Transverse colon (tissue), 4 donors: ENCODE data around the gene MED23. TPM values are rescaled to one million over a fixed set of nuclear protein-coding genes. Genes with fewer than 3 reads are reported as not detected.

Experiments
- DNase-seq: peaks from one replicate; pipeline ENCODE4 v3.0.0-alpha.2; 2019
- H3K27ac ChIP-seq, 4 donors: fragments of 200-600 bp; sonication (generic); 2 replicates each; pipeline ENCODE4 v1.5.1; 2016 to 2018; ENCODE audit warnings: inconsistent platforms in 4 of 4
- H3K27me3 ChIP-seq: fragments of 200-600 bp; sonication (generic); 2 replicates; pipeline ENCODE4 v1.5.1; 2017; ENCODE audit warnings: inconsistent platforms
- H3K36me3 ChIP-seq, 4 donors: fragments of 200-600 bp; sonication (generic); 2 replicates each; pipeline ENCODE4 v1.5.1; 2017 to 2019; ENCODE audit warnings: inconsistent platforms in 4 of 4
- H3K4me1 ChIP-seq, 4 donors: fragments of 200-600 bp; sonication (generic); 2 replicates each; pipeline ENCODE4 v1.5.1; 2017 to 2020; ENCODE audit warnings: inconsistent platforms in 4 of 4
- H3K4me3 ChIP-seq, 4 donors: fragments of 200-600 bp; sonication (generic); 1 replicate in 1 of 4; 2 replicates in 3 of 4; pipeline versions ENCODE4 v1.5.1 to v1.6.1; 2017 to 2019; ENCODE audit warnings: inconsistent platforms in 4 of 4
- H3K9me3 ChIP-seq, 2 donors: fragments of 200-600 bp; sonication (generic); 2 replicates each; pipeline ENCODE4 v1.5.1; 2017 to 2019; ENCODE audit warnings: inconsistent platforms in 2 of 2
- CTCF ChIP-seq, 5 experiments: fragments of 200-600 bp in 3 of 5; fragments of 450-650 bp in 2 of 5; sonication (generic) in 3 of 5; IDR thresholded peaks; 1 replicate in 2 of 5; 2 replicates in 3 of 5; pipeline ENCODE4 v1.5.1; 2016 to 2017; ENCODE audit warnings: antibody characterized with exemption in 5 of 5, inconsistent platforms in 3 of 5, mild to moderate bottlenecking in 2 of 5, moderate library complexity in 1 of 5
- EP300 ChIP-seq: sonication (generic); formaldehyde crosslinking; IDR thresholded peaks from one replicate; pipeline ENCODE4 v1.6.1; 2017; ENCODE audit warnings: antibody characterized with exemption, low read depth
- POLR2A ChIP-seq: fragments of 450-650 bp; IDR thresholded peaks from one replicate; pipeline ENCODE4 v1.6.1; 2016; ENCODE audit warnings: antibody characterized with exemption, mild to moderate bottlenecking, moderate library complexity
- POLR2AphosphoS5 ChIP-seq, 3 donors: sonication (generic); formaldehyde crosslinking; IDR thresholded peaks; one replicate each; pipeline ENCODE4 v1.6.1; 2016; ENCODE audit warnings: antibody characterized with exemption in 3 of 3
- WGBS, 2 donors: methylation state at CpG; one replicate each; pipeline ENCODE4 v1.1.5; 2018; ENCODE audit warnings: low coverage in 1 of 2; 5-methylcytosine and 5-hydroxymethylcytosine counted together
- in situ Hi-C, 4 donors: fragments of 200-750 bp; cut with MboI; loops; one replicate each; pipeline versions ENCODE4 v1.15.0 to v1.15.1; 2017; ENCODE audit warnings: low sequenced_read_pairs in 3 of 4, low pct_ligation_motif_present in 1 of 4, low pct_unique_long_range_greater_than_20kb in 1 of 4
- intact Hi-C: fragments of 100-400 bp; cut with DNase I; formaldehyde crosslinking; loops from one replicate; pipeline ENCODE4 v1.15.1; 2023; ENCODE audit warnings: low total_unique reads
- total RNA-seq, 4 donors: library from RNA; depleted of rRNA; stranded (reverse); fragments of >200 nt; gene quantifications; one replicate each; pipeline ENCODE4 v1.1.0, GENCODE V29; 2016

MED23 gene
- total RNA-seq, 4 donors from 2014 or later, result 11.6 to 47.6 (median 37.9) TPM

GRCh38 chr6:131643855-131644460 lies 15.9 kb upstream of the MED23 start:
- WGBS, 2 donors, result 27 to 46% methylated on average over 2 of the region's 2 CpGs
- Histone ChIP-seq H3K27ac (peak overlapping the region in 3 of 4 donors; percentile 6 to 59 (median 9)), H3K36me3 (no peaks in the 10 kb centered on the region), H3K4me1 (peaks cover 0 to 34% (median 13%) of the 10 kb centered on the region in 4 donors), H3K4me3 (no peak overlapping the region), H3K9me3 (no peaks in the 10 kb centered on the region), H3K27me3 (no peaks in the 10 kb centered on the region)
- intact Hi-C loops, result no loop called here
- DNase-seq, result no peak
- no peak for TF ChIP-seq POLR2A
- no peak for TF ChIP-seq EP300
- TF ChIP-seq POLR2AphosphoS5 (IDR thresholded peaks at IDR 0.05), result no peak
- no peak for TF ChIP-seq CTCF (IDR thresholded peaks at IDR 0.05)
- in situ Hi-C loops, result loop anchor here in 1 of 4 donors (25.0 kb wide), 1 partner anchor 1168 kb away; the partner anchor contains the start of gene RPS12

GRCh38 chr6:131642987-131643611 lies 15.1 kb upstream of the MED23 start:
- Histone ChIP-seq H3K4me1 (peaks cover 0 to 31% (median 13%) of the 10 kb centered on the region in 4 donors), H3K27me3 (no peaks in the 10 kb centered on the region), H3K36me3 (no peaks in the 10 kb centered on the region), H3K9me3 (no peaks in the 10 kb centered on the region), H3K27ac (peak overlapping the region; percentile 6 to 59 (median 22)), H3K4me3 (no peak overlapping the region)
- TF ChIP-seq CTCF (IDR thresholded peaks at IDR 0.05) (no peak), EP300 (no peak), POLR2A (no peak), POLR2AphosphoS5 (IDR thresholded peaks at IDR 0.05) (no peak)
- intact Hi-C loops, result no loop called here
- WGBS, 2 donors, result 36 to 57% methylated on average over 3 of the region's 3 CpGs
- DNase-seq, result peak; percentile 73
- in situ Hi-C loops, result loop anchor here in 1 of 4 donors (25.0 kb wide), 1 partner anchor 1169 kb away; the partner anchor contains the start of gene RPS12

- Histone ChIP-seq H3K4me1 (peaks cover 0 to 31% (median 13%) of the 10 kb centered on the region in 4 donors), H3K27me3 (no peaks in the 10 kb centered on the region), H3K4me3 (no peak overlapping the region), H3K36me3 (no peaks in the 10 kb centered on the region), H3K27ac (peak overlapping the region; percentile 6 to 59 (median 22)), H3K9me3 (no peaks in the 10 kb centered on the region)
- 81 to 93% methylated on average over 5 to 6 of the region's 6 CpGs for WGBS, 2 donors
- TF ChIP-seq CTCF (IDR thresholded peaks at IDR 0.05), result no peak
- TF ChIP-seq POLR2A, result no peak
- in situ Hi-C loops (loop anchor here in 1 of 4 donors (25.0 kb wide), 1 partner anchor 1170 kb away; the partner anchor contains the start of gene RPS12), intact Hi-C loops (no loop called here)
- DNase-seq, result no peak
Observed at GRCh38 chr6:131642565-131642964, 14.5 kb upstream of the MED23 start.

- H3K27me3 ChIP-seq, result no peaks in the 10 kb centered on the region
- WGBS, 2 donors, result 90 to 97% methylated on average over 1 of the region's 1 CpG
- in situ Hi-C loops, result loop anchor here in 1 of 4 donors (25.0 kb wide), 1 partner anchor 1171 kb away; the partner anchor contains the start of gene RPS12
- H3K9me3 ChIP-seq, result no peaks in the 10 kb centered on the region
- no peak overlapping the region for H3K27ac ChIP-seq
- no peak for DNase-seq
- H3K4me3 ChIP-seq, result no peak overlapping the region
- TF ChIP-seq POLR2AphosphoS5 (IDR thresholded peaks at IDR 0.05), result no peak
- H3K4me1 ChIP-seq, result peaks cover 0 to 34% (median 13%) of the 10 kb centered on the region in 4 donors
- intact Hi-C loops, result no loop called here
- no peaks in the 10 kb centered on the region for H3K36me3 ChIP-seq
Observed at GRCh38 chr6:131641554-131641953, 13.5 kb upstream of the MED23 start.
